HG02852 (cell line): ENCODE results near the gene ITGA5.

ENCODE experiments used
- ATAC-seq: cut with Tn5 transposase; IDR thresholded peaks from one replicate; pipeline ENCODE4 v1.9.1; 2021; ENCODE audit warnings: mild to moderate bottlenecking, moderate library complexity; ENCODE audit not compliant: unreplicated experiment

ITGA5 gene

GRCh38 chr12:54419088-54419887, at the start of gene ITGA5:
Gene ITGA5, minus strand, starts transcription at chr12:54419266. Its CDS starts 68 bp downstream, at chr12:54419198.
- no peak for ATAC-seq

- no peak for ATAC-seq
Measured at GRCh38 chr12:54465857-54466523, 46.9 kb upstream of the ITGA5 start.

GRCh38 chr12:54463484-54463883, 44.4 kb upstream of the ITGA5 start:
- ATAC-seq, result no peak

GRCh38 chr12:54463034-54463433, 44.0 kb upstream of the ITGA5 start:
- ATAC-seq, result no peak

- no peak for ATAC-seq
Measured at GRCh38 chr12:54460317-54460923, 41.4 kb upstream of the ITGA5 start.

GRCh38 chr12:54459355-54459754, 40.3 kb upstream of the ITGA5 start:
- ATAC-seq, result no peak

- ATAC-seq, result no peak
Measured at GRCh38 chr12:54455760-54456469, 36.8 kb upstream of the ITGA5 start.

- ATAC-seq, result no peak
Measured at GRCh38 chr12:54452628-54453027, 33.6 kb upstream of the ITGA5 start.

GRCh38 chr12:54448344-54448743, 29.3 kb upstream of the ITGA5 start:
- no peak for ATAC-seq

GRCh38 chr12:54447917-54448316, 28.9 kb upstream of the ITGA5 start:
- no peak for ATAC-seq

GRCh38 chr12:54444206-54444605, 25.1 kb upstream of the ITGA5 start:
- ATAC-seq, result no peak

GRCh38 chr12:54443446-54443845, 24.4 kb upstream of the ITGA5 start:
- no peak for ATAC-seq

GRCh38 chr12:54442961-54443360, 23.9 kb upstream of the ITGA5 start:
- no peak for ATAC-seq

- ATAC-seq, result no peak
Measured at GRCh38 chr12:54442099-54442498, 23.0 kb upstream of the ITGA5 start.

GRCh38 chr12:54439521-54440255, 20.6 kb upstream of the ITGA5 start:
- no peak for ATAC-seq

GRCh38 chr12:54439096-54439495, 20.0 kb upstream of the ITGA5 start:
- no peak for ATAC-seq

- ATAC-seq, result no peak
Measured at GRCh38 chr12:54438517-54438916, 19.5 kb upstream of the ITGA5 start.

GRCh38 chr12:54437697-54438096, 18.6 kb upstream of the ITGA5 start:
- no peak for ATAC-seq

GRCh38 chr12:54437243-54437642, 18.2 kb upstream of the ITGA5 start:
- no peak for ATAC-seq

GRCh38 chr12:54432815-54433164, 13.7 kb upstream of the ITGA5 start:
- no peak for ATAC-seq
